IPS-20b (cell line): ENCODE results near the gene PRDM15.

Experiments
- H3K27ac ChIP-seq: one replicate; pipeline ENCODE4 v1.5.1; 2013; ENCODE audit warnings: low read length
- H3K27me3 ChIP-seq: 2 replicates; pipeline ENCODE4 v1.6.1; 2013; ENCODE audit warnings: mild to moderate bottlenecking, low read length, inconsistent platforms; ENCODE audit not compliant: insufficient read depth
- H3K36me3 ChIP-seq: 2 replicates; pipeline ENCODE4 v1.6.1; 2013; ENCODE audit warnings: low read depth, mild to moderate bottlenecking, inconsistent platforms, low read length, moderate library complexity; ENCODE audit not compliant: insufficient read depth
- H3K4me1 ChIP-seq: 2 replicates; pipeline ENCODE4 v1.6.1; 2013; ENCODE audit warnings: mild to moderate bottlenecking, control low read depth, inconsistent platforms, low read length, moderate library complexity; ENCODE audit not compliant: insufficient read depth
- H3K4me3 ChIP-seq: 2 replicates; pipeline ENCODE4 v1.5.1; 2013; ENCODE audit warnings: mild to moderate bottlenecking, low read length, inconsistent platforms
- H3K9ac ChIP-seq: 2 replicates; pipeline ENCODE4 v1.6.1; 2013; ENCODE audit warnings: low read depth, mild to moderate bottlenecking, inconsistent platforms, low read length, moderate library complexity
- H3K9me3 ChIP-seq: 2 replicates; pipeline ENCODE4 v1.6.1; 2013; ENCODE audit warnings: mild to moderate bottlenecking, low read depth, low read length, inconsistent platforms; ENCODE audit not compliant: insufficient read depth

Gene PRDM15

GRCh38 chr21:41921021-41921420 is 41.9 kb upstream of the PRDM15 start:
- Histone ChIP-seq H3K4me1 (peaks cover 6% of the 10 kb centered on the region; the same call in 1 of the 2 replicates), H3K4me3 (no peak overlapping the region), H3K9ac (no peak overlapping the region), H3K27me3 (no peaks in the 10 kb centered on the region), H3K27ac (no peak overlapping the region), H3K36me3 (peaks cover 10% of the 10 kb centered on the region; the same call in 1 of the 2 replicates), H3K9me3 (no peaks in the 10 kb centered on the region)

GRCh38 chr21:41920476-41920875 is 41.3 kb upstream of the PRDM15 start:
- no peaks in the 10 kb centered on the region for H3K9me3 ChIP-seq
- no peak overlapping the region for H3K27ac ChIP-seq
- H3K4me1 ChIP-seq: peaks cover under 1% of the 10 kb centered on the region; the same call in 1 of the 2 replicates
- no peak overlapping the region for H3K4me3 ChIP-seq
- H3K36me3 ChIP-seq: peaks cover 14% of the 10 kb centered on the region; the same call in 1 of the 2 replicates
- no peak overlapping the region for H3K9ac ChIP-seq
- no peaks in the 10 kb centered on the region for H3K27me3 ChIP-seq

DNA sequence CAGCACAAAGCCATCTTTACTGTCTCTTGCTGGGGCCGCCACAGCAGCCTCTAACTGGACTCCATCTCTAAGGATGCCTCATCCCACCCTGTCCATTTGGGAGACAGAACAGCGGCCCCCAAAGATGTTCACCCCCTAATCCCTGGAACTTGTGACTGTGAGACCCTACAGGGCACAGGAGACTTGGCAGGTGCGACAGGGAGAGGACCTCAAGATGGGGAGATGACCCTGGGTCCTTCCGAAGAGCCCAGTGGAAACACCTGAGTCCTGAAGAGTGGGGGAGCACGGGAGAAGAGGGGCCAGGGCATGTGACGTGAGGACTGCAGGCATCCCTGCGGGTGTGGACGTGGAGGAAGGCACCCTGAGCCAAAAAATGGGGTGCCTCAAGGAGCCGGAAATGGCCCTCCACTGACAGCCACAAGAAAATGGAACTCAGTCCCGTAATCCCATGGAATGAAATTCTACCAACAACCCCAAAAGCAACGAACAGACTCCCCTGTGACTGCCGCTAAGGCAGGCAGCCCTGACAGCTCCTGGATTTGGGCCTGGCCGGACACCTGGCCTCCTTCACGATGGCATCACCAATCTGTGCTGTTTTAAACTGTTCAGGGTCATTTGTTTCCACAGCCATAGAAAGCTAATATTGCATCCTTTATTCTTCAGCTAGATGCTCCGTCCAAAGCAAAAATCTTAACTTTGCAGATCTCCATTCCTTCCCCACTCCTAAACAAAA is 40.7 kb upstream of the PRDM15 start:
- Histone ChIP-seq H3K27me3 (no peaks in the 10 kb centered on the region), H3K9ac (no peak overlapping the region), H3K4me3 (no peak overlapping the region), H3K27ac (no peak overlapping the region), H3K36me3 (peaks cover 14% of the 10 kb centered on the region; the same call in 1 of the 2 replicates), H3K4me1 (no peaks in the 10 kb centered on the region), H3K9me3 (no peaks in the 10 kb centered on the region)

- Histone ChIP-seq H3K27me3 (no peaks in the 10 kb centered on the region), H3K4me3 (no peak overlapping the region), H3K9ac (no peak overlapping the region), H3K27ac (no peak overlapping the region), H3K36me3 (peaks cover 14% of the 10 kb centered on the region; the same call in 1 of the 2 replicates), H3K4me1 (no peaks in the 10 kb centered on the region), H3K9me3 (no peaks in the 10 kb centered on the region)
Measured at GRCh38 chr21:41918561-41919358, 39.6 kb upstream of the PRDM15 start.

- no peaks in the 10 kb centered on the region for H3K4me1 ChIP-seq
- no peak overlapping the region for H3K9ac ChIP-seq
- H3K4me3 ChIP-seq: no peak overlapping the region
- H3K27me3 ChIP-seq: no peaks in the 10 kb centered on the region
- no peak overlapping the region for H3K27ac ChIP-seq
- no peaks in the 10 kb centered on the region for H3K9me3 ChIP-seq
- H3K36me3 ChIP-seq: peaks cover 14% of the 10 kb centered on the region; the same call in 1 of the 2 replicates
Measured at GRCh38 chr21:41917531-41917930, 38.4 kb upstream of the PRDM15 start.

DNA sequence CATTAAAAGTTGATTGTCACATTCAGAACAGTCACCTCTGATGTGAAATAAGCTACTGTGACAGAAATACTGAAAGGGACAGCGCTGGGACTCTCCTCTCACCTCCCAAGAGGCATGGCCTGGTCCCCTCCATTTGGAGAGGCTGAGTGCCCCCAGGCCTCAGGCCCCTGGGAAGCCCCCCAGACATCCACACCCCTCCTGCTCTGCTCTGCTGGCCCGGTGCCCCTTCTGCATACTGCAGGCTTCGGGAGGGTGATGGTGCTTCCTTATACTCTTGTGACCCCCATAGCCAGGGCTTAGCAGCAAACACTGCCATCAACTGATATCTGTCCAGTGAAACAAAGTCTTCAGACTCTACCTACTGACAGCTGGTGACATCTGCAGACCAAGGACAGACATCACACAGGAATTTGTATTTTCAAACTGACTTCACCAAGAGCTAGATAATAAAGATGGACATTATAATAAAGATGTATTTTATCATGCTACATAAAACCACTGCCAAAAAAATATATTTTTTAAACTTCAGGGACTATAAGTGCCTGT is 37.8 kb upstream of the PRDM15 start:
- H3K27ac ChIP-seq: no peak overlapping the region
- no peaks in the 10 kb centered on the region for H3K4me1 ChIP-seq
- no peak overlapping the region for H3K4me3 ChIP-seq
- H3K36me3 ChIP-seq: peaks cover 15% of the 10 kb centered on the region; the same call in 1 of the 2 replicates
- no peaks in the 10 kb centered on the region for H3K27me3 ChIP-seq
- H3K9me3 ChIP-seq: no peaks in the 10 kb centered on the region
- H3K9ac ChIP-seq: no peak overlapping the region

- no peaks in the 10 kb centered on the region for H3K4me1 ChIP-seq
- no peak overlapping the region for H3K9ac ChIP-seq
- no peak overlapping the region for H3K4me3 ChIP-seq
- peaks cover 21% of the 10 kb centered on the region; the same call in 1 of the 2 replicates for H3K36me3 ChIP-seq
- H3K27ac ChIP-seq: no peak overlapping the region
- no peaks in the 10 kb centered on the region for H3K27me3 ChIP-seq
- H3K9me3 ChIP-seq: no peaks in the 10 kb centered on the region
Measured at GRCh38 chr21:41914965-41915364, 35.8 kb upstream of the PRDM15 start.

DNA sequence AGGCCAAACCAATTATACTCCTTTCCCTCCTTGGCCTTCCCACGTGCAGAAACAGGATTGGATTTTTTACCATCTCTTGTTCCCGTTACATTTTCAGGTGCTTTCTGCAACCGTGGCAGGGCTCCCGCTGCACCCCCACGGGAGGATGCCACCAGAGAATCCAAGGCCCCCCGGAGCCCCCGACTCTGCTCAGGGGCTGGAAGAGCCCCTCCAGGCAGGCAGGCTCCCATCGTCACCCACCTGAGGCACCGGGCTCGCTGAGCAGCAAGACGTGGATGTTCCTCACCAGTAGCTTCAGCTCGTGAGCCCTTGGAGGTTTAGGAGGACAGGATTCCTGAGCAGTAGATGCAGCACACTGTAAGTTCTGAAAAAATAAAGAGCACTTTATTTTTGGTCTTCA is 35.2 kb upstream of the PRDM15 start:
- H3K36me3 ChIP-seq: peaks cover 21% of the 10 kb centered on the region; the same call in 1 of the 2 replicates
- no peaks in the 10 kb centered on the region for H3K4me1 ChIP-seq
- no peak overlapping the region for H3K4me3 ChIP-seq
- H3K27ac ChIP-seq: no peak overlapping the region
- no peaks in the 10 kb centered on the region for H3K27me3 ChIP-seq
- no peak overlapping the region for H3K9ac ChIP-seq
- no peaks in the 10 kb centered on the region for H3K9me3 ChIP-seq

GRCh38 chr21:41913230-41913629 is 34.1 kb upstream of the PRDM15 start:
- H3K36me3 ChIP-seq: peaks cover 21% of the 10 kb centered on the region; the same call in 1 of the 2 replicates
- no peaks in the 10 kb centered on the region for H3K27me3 ChIP-seq
- no peak overlapping the region for H3K4me3 ChIP-seq
- no peak overlapping the region for H3K27ac ChIP-seq
- H3K4me1 ChIP-seq: no peaks in the 10 kb centered on the region
- no peaks in the 10 kb centered on the region for H3K9me3 ChIP-seq
- no peak overlapping the region for H3K9ac ChIP-seq

DNA sequence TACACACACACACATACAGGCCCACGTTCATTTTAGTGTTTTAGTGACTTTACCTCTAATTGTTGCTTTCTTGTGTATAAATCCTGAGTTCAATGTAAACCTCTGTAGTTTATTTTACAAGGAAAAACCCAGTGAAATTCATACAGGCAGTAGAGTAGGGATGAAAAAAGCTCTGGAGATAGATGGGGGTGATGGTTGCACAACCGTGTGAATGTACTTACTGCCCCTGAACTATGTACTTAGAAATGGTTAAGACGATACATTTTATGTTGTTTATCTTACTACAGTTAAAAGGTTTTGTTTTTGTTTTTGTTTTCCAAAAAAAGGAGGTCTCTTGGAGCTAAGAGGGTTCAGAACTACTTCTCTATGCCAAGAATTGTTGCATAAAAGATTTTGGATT is 29.7 kb upstream of the PRDM15 start:
- no peak overlapping the region for H3K9ac ChIP-seq
- peaks cover 7% of the 10 kb centered on the region; the same call in 1 of the 2 replicates for H3K36me3 ChIP-seq
- no peaks in the 10 kb centered on the region for H3K9me3 ChIP-seq
- H3K4me1 ChIP-seq: no peaks in the 10 kb centered on the region
- H3K27me3 ChIP-seq: no peaks in the 10 kb centered on the region
- no peak overlapping the region for H3K27ac ChIP-seq
- H3K4me3 ChIP-seq: no peak overlapping the region

GRCh38 chr21:41907496-41908258 is 28.5 kb upstream of the PRDM15 start:
- peaks cover 7% of the 10 kb centered on the region; the same call in 1 of the 2 replicates for H3K36me3 ChIP-seq
- H3K27me3 ChIP-seq: no peaks in the 10 kb centered on the region

More at GRCh38 chr21:41907496-41908258, 28.5 kb upstream of the PRDM15 start:
- no peak overlapping the region for H3K9ac ChIP-seq
- H3K27ac ChIP-seq: no peak overlapping the region
- H3K4me1 ChIP-seq: no peaks in the 10 kb centered on the region
- no peaks in the 10 kb centered on the region for H3K9me3 ChIP-seq
- no peak overlapping the region for H3K4me3 ChIP-seq
